Breast epithelium (tissue), 3 donors: ENCODE measurements around the gene CHST1.

Experiments used
- POLR2A ChIP-seq: fragments of 450-650 bp; IDR thresholded peaks from one replicate; pipeline ENCODE4 v1.6.1; 2016; ENCODE audit warnings: antibody characterized with exemption, mild to moderate bottlenecking, moderate library complexity
- TF ChIP-seq, protein P1 (sequence below), 3 donors: fragments of 450-650 bp; IDR thresholded peaks; one replicate each; pipeline ENCODE4 v1.5.1; 2016 to 2017; ENCODE audit warnings: antibody characterized with exemption in 3 of 3, mild to moderate bottlenecking in 3 of 3, moderate library complexity in 3 of 3

GRCh38 chr11:45610627-45611026 is 54.8 kb downstream of the CHST1 start:
- no peak for TF ChIP-seq POLR2A
- TF ChIP-seq, protein P1, sequence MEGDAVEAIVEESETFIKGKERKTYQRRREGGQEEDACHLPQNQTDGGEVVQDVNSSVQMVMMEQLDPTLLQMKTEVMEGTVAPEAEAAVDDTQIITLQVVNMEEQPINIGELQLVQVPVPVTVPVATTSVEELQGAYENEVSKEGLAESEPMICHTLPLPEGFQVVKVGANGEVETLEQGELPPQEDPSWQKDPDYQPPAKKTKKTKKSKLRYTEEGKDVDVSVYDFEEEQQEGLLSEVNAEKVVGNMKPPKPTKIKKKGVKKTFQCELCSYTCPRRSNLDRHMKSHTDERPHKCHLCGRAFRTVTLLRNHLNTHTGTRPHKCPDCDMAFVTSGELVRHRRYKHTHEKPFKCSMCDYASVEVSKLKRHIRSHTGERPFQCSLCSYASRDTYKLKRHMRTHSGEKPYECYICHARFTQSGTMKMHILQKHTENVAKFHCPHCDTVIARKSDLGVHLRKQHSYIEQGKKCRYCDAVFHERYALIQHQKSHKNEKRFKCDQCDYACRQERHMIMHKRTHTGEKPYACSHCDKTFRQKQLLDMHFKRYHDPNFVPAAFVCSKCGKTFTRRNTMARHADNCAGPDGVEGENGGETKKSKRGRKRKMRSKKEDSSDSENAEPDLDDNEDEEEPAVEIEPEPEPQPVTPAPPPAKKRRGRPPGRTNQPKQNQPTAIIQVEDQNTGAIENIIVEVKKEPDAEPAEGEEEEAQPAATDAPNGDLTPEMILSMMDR (IDR thresholded peaks at IDR 0.05) = no peak
